ENCODE results near the gene CHRNA3. TPM values are rescaled to one million over a fixed set of nuclear protein-coding genes. Genes with fewer than 3 reads are reported as not detected.

The CHRNA3 gene
- total RNA-seq, result not detected

GRCh38 chr15:78620527-78621421 is at the start of gene CHRNA3:
CHRNA3 (minus strand) TSS chr15:78620996; CDS start chr15:78620794, 202 bp downstream.
- Mint-ChIP-seq H3K4me1 (peaks cover 7% of the 10 kb centered on the region), H3K4me3 (peak within 1 kb of the TSS; percentile 44), H3K27ac (no peak within 1 kb of the TSS), H3K9me3 (no peaks in the 10 kb centered on the region), H3K36me3 (no peaks in the 10 kb centered on the region), H3K27me3 (peaks cover 50% of the 10 kb centered on the region)
- DNase-seq, result no peak
- POLR2A ChIA-PET, result interaction anchor here (0.6 kb wide), 1 partner anchor 264 kb away, joined by 4 read pairs; no protein-coding TSS in a partner anchor
- ATAC-seq (ENCODE audit: low read depth), result peak; percentile 17

GRCh38 chr15:78668987-78669386 is 48.2 kb upstream of the CHRNA3 start:
- Mint-ChIP-seq H3K36me3 (no peaks in the 10 kb centered on the region), H3K4me3 (no peak overlapping the region), H3K27ac (no peak overlapping the region), H3K27me3 (peaks cover 13% of the 10 kb centered on the region), H3K4me1 (no peaks in the 10 kb centered on the region), H3K9me3 (no peaks in the 10 kb centered on the region)
- POLR2A ChIA-PET, result no interaction called here
- DNase-seq (no peak), ATAC-seq (ENCODE audit: low read depth) (no peak)

- H3K36me3 Mint-ChIP-seq, result no peaks in the 10 kb centered on the region
- H3K27ac Mint-ChIP-seq, result no peak overlapping the region
- DNase-seq (no peak), ATAC-seq (ENCODE audit: low read depth) (no peak)
- H3K4me1 Mint-ChIP-seq, result no peaks in the 10 kb centered on the region
- POLR2A ChIA-PET, result no interaction called here
- H3K4me3 Mint-ChIP-seq, result no peak overlapping the region
- H3K27me3 Mint-ChIP-seq, result peaks cover 13% of the 10 kb centered on the region
- no peaks in the 10 kb centered on the region for H3K9me3 Mint-ChIP-seq
Measured at GRCh38 chr15:78667578-78668236, 46.9 kb upstream of the CHRNA3 start.

- POLR2A ChIA-PET, result no interaction called here
- Mint-ChIP-seq H3K36me3 (no peaks in the 10 kb centered on the region), H3K27ac (no peak overlapping the region), H3K4me3 (no peak overlapping the region), H3K4me1 (no peaks in the 10 kb centered on the region), H3K9me3 (no peaks in the 10 kb centered on the region), H3K27me3 (peaks cover 13% of the 10 kb centered on the region)
- ATAC-seq (ENCODE audit: low read depth), result no peak
- DNase-seq, result no peak
Measured at GRCh38 chr15:78666010-78666409, 45.2 kb upstream of the CHRNA3 start.

DNA sequence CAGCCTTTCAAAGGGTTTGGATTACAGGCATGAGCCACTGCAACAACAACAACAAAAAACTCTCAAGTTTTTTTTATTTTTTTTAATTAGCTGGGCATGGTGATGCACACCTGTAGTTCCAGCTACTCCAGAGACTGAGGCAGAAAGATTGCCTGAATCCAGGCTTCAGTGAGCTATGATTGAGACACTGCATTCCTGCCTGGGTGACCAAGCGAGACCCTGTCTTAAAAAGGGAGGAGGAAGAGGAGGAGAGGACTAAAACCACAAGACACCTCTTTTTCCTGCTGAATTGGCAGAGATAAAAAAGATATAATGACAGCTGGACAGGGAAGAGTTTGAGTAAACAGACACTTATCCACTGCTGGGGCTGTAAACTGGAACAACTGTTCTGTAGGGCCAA is 42.9 kb upstream of the CHRNA3 start:
- H3K4me3 Mint-ChIP-seq, result no peak overlapping the region
- no peak overlapping the region for H3K27ac Mint-ChIP-seq
- no peak for ATAC-seq (ENCODE audit: low read depth)
- DNase-seq, result no peak
- peaks cover 13% of the 10 kb centered on the region for H3K27me3 Mint-ChIP-seq
- H3K9me3 Mint-ChIP-seq, result no peaks in the 10 kb centered on the region
- no peaks in the 10 kb centered on the region for H3K36me3 Mint-ChIP-seq
- no peaks in the 10 kb centered on the region for H3K4me1 Mint-ChIP-seq
- POLR2A ChIA-PET, result no interaction called here

- H3K9me3 Mint-ChIP-seq, result no peaks in the 10 kb centered on the region
- H3K36me3 Mint-ChIP-seq, result no peaks in the 10 kb centered on the region
- ATAC-seq (ENCODE audit: low read depth), result no peak
- DNase-seq, result no peak
- peaks cover 9% of the 10 kb centered on the region for H3K27me3 Mint-ChIP-seq
- H3K4me1 Mint-ChIP-seq, result no peaks in the 10 kb centered on the region
- H3K4me3 Mint-ChIP-seq, result no peak overlapping the region
- POLR2A ChIA-PET, result no interaction called here
- H3K27ac Mint-ChIP-seq, result no peak overlapping the region
Measured at GRCh38 chr15:78662028-78662427, 41.2 kb upstream of the CHRNA3 start.

DNA sequence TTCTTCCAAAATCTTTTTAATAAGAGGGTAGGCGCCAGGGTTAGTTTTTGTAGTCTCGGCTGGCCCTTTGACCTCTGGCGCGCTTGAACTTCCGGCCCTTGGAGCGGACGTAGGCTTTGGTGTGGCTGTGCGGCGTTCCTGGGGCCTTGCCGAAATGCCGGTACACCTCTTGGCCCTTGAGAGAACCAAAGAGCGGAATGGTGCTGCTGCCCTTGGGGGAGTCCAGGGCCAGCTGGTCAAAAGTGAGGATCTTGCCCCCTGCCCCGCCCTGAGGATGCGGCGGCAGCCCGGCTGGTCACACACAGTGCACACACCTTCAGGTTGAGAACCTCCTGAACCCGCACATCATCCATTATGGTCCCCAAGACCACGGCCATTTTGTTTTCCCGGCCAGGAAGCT is 40.2 kb upstream of the CHRNA3 start:
- Mint-ChIP-seq H3K4me1 (no peaks in the 10 kb centered on the region), H3K36me3 (no peaks in the 10 kb centered on the region), H3K27me3 (peaks cover 6% of the 10 kb centered on the region), H3K9me3 (no peaks in the 10 kb centered on the region), H3K4me3 (no peak overlapping the region), H3K27ac (no peak overlapping the region)
- no peak for DNase-seq
- POLR2A ChIA-PET, result no interaction called here
- no peak for ATAC-seq (ENCODE audit: low read depth)

DNA sequence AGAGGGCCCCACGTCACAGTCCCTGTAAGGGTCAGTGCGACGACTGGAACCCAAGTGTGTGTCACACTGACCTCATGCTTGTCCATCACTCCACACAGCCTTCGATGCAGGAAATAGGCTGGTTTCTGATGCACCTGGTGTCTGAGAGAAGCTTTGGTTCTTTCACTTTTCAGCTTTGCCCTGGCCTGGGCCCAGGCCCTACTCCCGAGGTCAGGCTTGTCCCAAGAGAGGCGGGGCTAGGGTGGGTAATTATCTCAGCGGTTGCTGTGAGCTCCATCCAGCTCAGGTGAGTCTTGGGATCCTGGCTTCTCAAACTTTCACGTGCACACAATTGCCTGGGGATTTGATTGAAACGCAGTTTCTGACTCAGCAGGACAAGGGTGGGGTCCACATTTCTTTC is 39.8 kb upstream of the CHRNA3 start:
- Mint-ChIP-seq H3K27me3 (peaks cover 6% of the 10 kb centered on the region), H3K27ac (no peak overlapping the region)
- POLR2A ChIA-PET, result no interaction called here

DNA sequence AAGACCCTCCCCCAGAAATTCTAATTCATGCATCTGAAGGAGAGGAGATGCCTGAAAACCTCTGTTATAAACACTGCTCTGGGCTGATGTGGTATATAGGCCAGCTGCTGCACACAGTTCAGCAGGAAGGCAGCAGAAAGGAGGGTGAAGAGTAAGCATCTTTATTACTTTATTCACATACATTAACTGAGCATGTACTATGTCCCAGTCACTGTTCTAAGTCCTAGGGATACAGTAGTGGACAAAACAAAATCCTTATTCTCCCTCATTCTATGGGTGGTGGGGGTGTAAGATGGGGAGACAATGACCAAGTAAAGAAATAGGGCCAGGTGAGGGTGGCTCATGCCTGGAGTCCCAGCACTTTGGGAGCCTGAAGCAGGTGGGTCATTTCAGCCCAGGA is 38.0 kb upstream of the CHRNA3 start:
- no peak for ATAC-seq (ENCODE audit: low read depth)
- no peaks in the 10 kb centered on the region for H3K36me3 Mint-ChIP-seq
- H3K27me3 Mint-ChIP-seq, result peaks cover 4% of the 10 kb centered on the region
- POLR2A ChIA-PET, result no interaction called here
- DNase-seq, result no peak
- H3K9me3 Mint-ChIP-seq, result no peaks in the 10 kb centered on the region
- no peaks in the 10 kb centered on the region for H3K4me1 Mint-ChIP-seq
- no peak overlapping the region for H3K27ac Mint-ChIP-seq
- H3K4me3 Mint-ChIP-seq, result no peak overlapping the region

More for the DNA sequence above, 39.8 kb upstream of the CHRNA3 start:
- Mint-ChIP-seq H3K4me1 (no peaks in the 10 kb centered on the region), H3K4me3 (no peak overlapping the region), H3K36me3 (no peaks in the 10 kb centered on the region), H3K9me3 (no peaks in the 10 kb centered on the region)
- ATAC-seq (ENCODE audit: low read depth), result no peak
- no peak for DNase-seq

DNA sequence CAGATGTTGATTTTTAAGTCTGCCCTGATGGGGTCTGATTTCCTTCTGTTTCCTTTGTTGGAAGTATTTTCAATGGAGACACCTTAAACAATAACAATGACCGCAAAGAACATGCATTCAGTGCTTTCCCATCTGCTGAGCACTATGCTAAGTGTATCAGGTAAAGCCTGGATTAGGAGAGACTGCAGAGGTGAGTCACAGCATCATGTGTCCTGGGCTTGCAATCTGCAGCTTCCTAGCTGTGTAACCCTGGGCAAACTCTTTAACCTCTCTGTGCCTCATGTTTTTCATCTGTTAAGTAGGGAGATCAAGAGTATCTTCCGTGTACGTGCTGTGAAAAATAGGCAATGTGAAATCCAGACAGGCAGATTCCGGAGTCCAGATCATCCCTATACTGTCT is 33.5 kb upstream of the CHRNA3 start:
- ATAC-seq (ENCODE audit: low read depth), result no peak
- Mint-ChIP-seq H3K4me3 (no peak overlapping the region), H3K9me3 (no peaks in the 10 kb centered on the region), H3K27me3 (peaks cover 6% of the 10 kb centered on the region), H3K27ac (no peak overlapping the region), H3K4me1 (no peaks in the 10 kb centered on the region), H3K36me3 (no peaks in the 10 kb centered on the region)
- POLR2A ChIA-PET, result no interaction called here
- DNase-seq, result no peak

- Mint-ChIP-seq H3K27ac (no peak overlapping the region), H3K36me3 (no peaks in the 10 kb centered on the region), H3K4me3 (no peak overlapping the region), H3K9me3 (no peaks in the 10 kb centered on the region), H3K4me1 (no peaks in the 10 kb centered on the region), H3K27me3 (peaks cover 6% of the 10 kb centered on the region)
- DNase-seq (no peak), ATAC-seq (ENCODE audit: low read depth) (no peak)
- POLR2A ChIA-PET, result interaction anchor here (0.5 kb wide), 1 partner anchor 596 kb away, joined by 6 read pairs; no protein-coding TSS in a partner anchor
Measured at GRCh38 chr15:78651930-78652615, 31.3 kb upstream of the CHRNA3 start.

- no peak for DNase-seq
- H3K9me3 Mint-ChIP-seq, result no peaks in the 10 kb centered on the region
- H3K27me3 Mint-ChIP-seq, result peaks cover 6% of the 10 kb centered on the region
- no peaks in the 10 kb centered on the region for H3K36me3 Mint-ChIP-seq
- no peak overlapping the region for H3K27ac Mint-ChIP-seq
- POLR2A ChIA-PET, result no interaction called here
- no peak for ATAC-seq (ENCODE audit: low read depth)
- no peaks in the 10 kb centered on the region for H3K4me1 Mint-ChIP-seq
- no peak overlapping the region for H3K4me3 Mint-ChIP-seq
Measured at GRCh38 chr15:78651007-78651406, 30.2 kb upstream of the CHRNA3 start.

DNA sequence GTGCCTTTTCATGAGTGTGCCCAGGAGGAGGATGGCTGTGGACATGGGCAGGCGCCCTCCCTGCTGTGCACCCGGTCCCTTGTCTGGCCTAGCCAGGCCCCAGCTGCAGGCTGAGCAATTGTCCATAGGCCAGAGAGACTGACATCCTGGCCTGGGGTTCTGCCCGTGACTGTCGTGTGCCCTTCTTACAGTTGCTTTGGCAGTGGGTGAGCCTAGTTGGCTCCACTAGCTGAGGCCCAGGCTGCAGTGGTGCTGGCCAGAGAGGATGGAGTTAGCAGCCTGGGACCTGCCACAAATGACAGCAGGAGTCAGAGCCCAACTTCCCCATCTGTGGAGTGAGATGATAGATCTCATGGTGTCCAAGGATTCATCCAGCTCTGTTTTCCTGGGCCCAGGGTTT is 29.2 kb upstream of the CHRNA3 start:
- no peaks in the 10 kb centered on the region for H3K36me3 Mint-ChIP-seq
- POLR2A ChIA-PET, result no interaction called here
- no peak overlapping the region for H3K4me3 Mint-ChIP-seq
- ATAC-seq (ENCODE audit: low read depth), result no peak
- H3K4me1 Mint-ChIP-seq, result no peaks in the 10 kb centered on the region
- no peaks in the 10 kb centered on the region for H3K9me3 Mint-ChIP-seq
- no peak for DNase-seq
- H3K27me3 Mint-ChIP-seq, result peaks cover 6% of the 10 kb centered on the region
- H3K27ac Mint-ChIP-seq, result no peak overlapping the region
